Memory B cell (primary cell): ENCODE measurements around the gene RREB1.

ENCODE experiments used
- ATAC-seq: fragments of 150-1000 bp; cut with Tn5 transposase; 2 replicates; pipeline ENCODE4 v1.10.0; 2021; ENCODE audit warnings: low read depth, mild to moderate bottlenecking, moderate library complexity
- DNase-seq, 2 donors: peaks; one replicate each; pipeline ENCODE4 v3.0.0; 2022; ENCODE audit warnings: low spot score in 2 of 2
- H3K27ac Mint-ChIP-seq: one replicate; pipeline ENCODE4 v1.8.0; 2022; ENCODE audit warnings: mild to moderate bottlenecking, moderate library complexity, mixed read lengths
- H3K27me3 Mint-ChIP-seq: one replicate; pipeline ENCODE4 v1.8.0; 2022; ENCODE audit warnings: mixed read lengths
- H3K36me3 Mint-ChIP-seq: one replicate; pipeline ENCODE4 v1.8.0; 2022; ENCODE audit warnings: mild to moderate bottlenecking, mixed read lengths
- H3K4me1 Mint-ChIP-seq: one replicate; pipeline ENCODE4 v1.8.0; 2022; ENCODE audit warnings: mixed read lengths
- H3K4me3 Mint-ChIP-seq: one replicate; pipeline ENCODE4 v1.8.0; 2022; ENCODE audit warnings: mild to moderate bottlenecking, moderate library complexity, mixed read lengths
- H3K9me3 Mint-ChIP-seq: one replicate; pipeline ENCODE4 v1.8.0; 2022; ENCODE audit warnings: mixed read lengths

Gene RREB1

DNA sequence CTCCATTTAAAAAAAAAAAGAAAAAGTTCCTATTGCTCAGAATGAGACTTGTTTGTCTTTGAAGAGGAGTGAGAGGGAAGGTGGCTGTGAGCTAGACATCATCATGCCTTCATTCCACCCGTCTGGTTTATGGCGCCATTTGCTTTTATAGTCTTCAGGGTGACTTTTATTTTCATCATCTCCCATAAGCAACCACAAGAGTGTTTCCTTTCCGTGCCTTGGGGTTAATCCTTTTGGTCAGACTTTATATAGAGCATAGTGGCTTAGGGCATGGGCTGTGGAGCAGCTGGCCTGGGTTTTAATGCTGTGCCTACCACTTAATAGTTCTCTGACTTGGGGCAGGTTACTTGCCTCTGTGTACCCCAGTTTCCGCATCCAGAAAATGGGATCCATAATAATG is 77.8 kb downstream of the RREB1 start:
- Mint-ChIP-seq H3K36me3 (peaks cover 44% of the 10 kb centered on the region), H3K27ac (no peak overlapping the region), H3K4me3 (no peak overlapping the region), H3K9me3 (no peaks in the 10 kb centered on the region), H3K4me1 (peaks cover 17% of the 10 kb centered on the region), H3K27me3 (no peaks in the 10 kb centered on the region)
- no peak for DNase-seq
- ATAC-seq = no peak

DNA sequence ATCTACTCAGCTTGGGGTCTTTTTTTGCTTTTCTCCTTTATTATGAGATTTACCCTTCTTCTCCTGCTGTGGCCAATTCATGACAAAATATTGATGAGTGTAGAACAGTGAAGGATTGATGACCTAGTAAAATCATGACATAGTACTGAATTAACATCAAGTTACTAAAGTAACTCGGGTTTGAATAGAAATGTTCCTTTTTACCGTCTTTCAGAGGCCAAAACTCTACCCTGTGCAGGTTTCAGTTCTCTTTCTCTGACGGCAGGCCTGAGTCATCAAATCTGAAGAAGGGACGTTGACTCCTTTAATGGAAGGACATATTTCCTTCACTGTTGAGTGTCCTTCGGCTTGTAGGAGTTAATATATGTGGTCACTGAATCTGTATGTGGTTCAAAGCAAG is 80.7 kb downstream of the RREB1 start:
- ATAC-seq (peak; percentile 95), DNase-seq (peak in 1 of 2 donors; percentile 26)
- peaks cover 49% of the 10 kb centered on the region for H3K36me3 Mint-ChIP-seq
- no peaks in the 10 kb centered on the region for H3K27me3 Mint-ChIP-seq
- H3K27ac Mint-ChIP-seq = peak overlapping the region; percentile 82
- peaks cover 11% of the 10 kb centered on the region for H3K4me1 Mint-ChIP-seq
- H3K4me3 Mint-ChIP-seq = no peak overlapping the region
- H3K9me3 Mint-ChIP-seq = no peaks in the 10 kb centered on the region

DNA sequence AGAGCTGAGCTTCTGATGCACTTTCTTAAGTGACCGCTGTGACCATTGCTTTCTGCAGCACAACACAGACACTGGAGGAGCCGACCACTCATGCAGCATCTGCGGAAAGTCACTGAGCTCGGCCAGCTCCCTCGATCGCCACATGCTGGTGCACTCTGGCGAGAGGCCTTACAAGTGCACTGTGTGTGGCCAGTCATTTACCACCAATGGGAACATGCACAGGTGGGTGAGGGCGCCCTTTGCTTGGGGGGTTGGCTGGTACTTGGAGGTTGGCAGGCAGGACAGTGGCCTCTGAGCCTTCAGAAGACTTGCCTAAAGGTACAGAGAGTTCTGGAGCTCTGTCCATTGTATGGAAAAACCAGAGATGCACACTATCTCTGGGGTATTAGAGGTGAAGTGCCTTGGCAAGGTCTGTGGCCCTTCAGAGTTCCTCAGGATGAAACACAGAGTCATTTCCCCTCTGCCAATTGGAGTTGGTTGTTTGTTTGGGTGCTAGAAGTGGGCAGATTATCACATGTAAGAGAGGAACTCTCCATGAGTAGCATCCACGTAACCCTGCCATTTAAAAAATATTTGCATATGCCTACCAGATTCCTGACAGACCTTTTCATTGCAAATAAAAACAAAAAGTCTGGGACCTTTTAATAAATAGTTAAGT is 81.5 kb downstream of the RREB1 start:
- Mint-ChIP-seq H3K36me3 (peaks cover 45% of the 10 kb centered on the region), H3K9me3 (no peaks in the 10 kb centered on the region), H3K27ac (peak overlapping the region; percentile 82), H3K27me3 (no peaks in the 10 kb centered on the region), H3K4me1 (peaks cover 11% of the 10 kb centered on the region), H3K4me3 (no peak overlapping the region)
- no peak for ATAC-seq
- DNase-seq = no peak

DNA sequence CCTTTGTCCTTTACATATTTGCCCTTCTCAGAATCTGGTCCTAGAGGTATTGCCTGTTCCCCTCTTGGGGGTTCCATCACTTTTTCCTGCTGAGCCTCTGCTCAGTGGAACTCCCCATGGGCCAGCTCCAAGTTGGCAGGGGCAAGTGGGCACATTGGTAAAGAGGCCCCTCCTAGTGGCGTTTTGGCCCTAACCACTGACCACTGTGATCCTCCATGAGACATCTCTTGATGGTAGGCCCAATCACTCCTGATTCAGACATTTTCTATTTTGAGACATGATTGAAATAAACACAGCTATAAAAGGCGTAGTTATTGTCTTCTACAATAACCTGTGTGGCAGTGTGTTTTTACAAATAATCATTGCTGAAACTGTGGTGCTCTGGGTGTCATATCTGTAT is 83.0 kb downstream of the RREB1 start:
- H3K4me3 Mint-ChIP-seq = no peak overlapping the region
- H3K27ac Mint-ChIP-seq = peak overlapping the region; percentile 23
- H3K27me3 Mint-ChIP-seq = no peaks in the 10 kb centered on the region
- H3K4me1 Mint-ChIP-seq = peaks cover 10% of the 10 kb centered on the region
- peaks cover 45% of the 10 kb centered on the region for H3K36me3 Mint-ChIP-seq
- H3K9me3 Mint-ChIP-seq = no peaks in the 10 kb centered on the region
- no peak for ATAC-seq
- DNase-seq = no peak

DNA sequence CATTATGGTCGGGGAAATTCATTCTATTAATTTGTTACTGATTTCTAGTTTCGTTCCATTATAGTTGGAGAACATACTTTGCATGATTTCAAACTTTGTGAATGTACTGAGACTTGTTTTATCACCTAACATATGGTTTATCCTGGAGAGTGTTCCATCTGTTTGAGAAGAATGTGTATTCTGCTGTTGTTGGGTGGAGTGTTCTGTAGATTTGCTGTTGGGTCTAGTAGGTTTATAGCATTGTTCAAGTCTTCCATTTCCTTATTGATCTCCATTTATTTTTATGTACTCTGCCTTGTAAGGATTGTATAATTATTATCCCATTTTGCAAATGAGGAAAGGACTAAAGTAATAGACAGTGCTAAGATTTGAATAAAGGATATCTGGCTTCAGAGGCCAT is 85.4 kb downstream of the RREB1 start:
- Mint-ChIP-seq H3K9me3 (no peaks in the 10 kb centered on the region), H3K4me1 (peaks cover 9% of the 10 kb centered on the region), H3K36me3 (peaks cover 43% of the 10 kb centered on the region), H3K27ac (peak overlapping the region; percentile 20), H3K27me3 (no peaks in the 10 kb centered on the region), H3K4me3 (no peak overlapping the region)
- no peak for ATAC-seq
- no peak for DNase-seq

DNA sequence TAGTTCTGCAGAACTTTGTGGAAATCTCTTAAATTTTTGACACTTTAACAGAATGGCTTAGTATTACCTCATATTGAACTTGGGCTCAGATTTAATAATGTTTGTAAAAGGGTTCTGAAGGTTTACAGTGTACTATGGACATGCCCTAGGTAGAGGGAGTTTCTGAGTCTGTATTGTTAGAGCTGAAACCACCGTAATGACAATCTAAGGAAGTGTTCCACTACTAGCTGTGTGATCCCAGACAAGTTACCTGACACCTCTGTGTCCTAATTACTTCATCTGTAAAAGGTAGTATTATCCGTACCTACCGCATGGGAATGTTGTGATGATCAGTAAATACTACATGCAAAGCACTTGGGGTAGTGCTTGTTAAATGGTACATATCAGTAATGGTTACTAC is 86.9 kb downstream of the RREB1 start:
- ATAC-seq = no peak
- no peak overlapping the region for H3K27ac Mint-ChIP-seq
- H3K36me3 Mint-ChIP-seq = peaks cover 31% of the 10 kb centered on the region
- peaks cover 9% of the 10 kb centered on the region for H3K4me1 Mint-ChIP-seq
- H3K9me3 Mint-ChIP-seq = no peaks in the 10 kb centered on the region
- no peak overlapping the region for H3K4me3 Mint-ChIP-seq
- no peak for DNase-seq
- no peaks in the 10 kb centered on the region for H3K27me3 Mint-ChIP-seq

DNA sequence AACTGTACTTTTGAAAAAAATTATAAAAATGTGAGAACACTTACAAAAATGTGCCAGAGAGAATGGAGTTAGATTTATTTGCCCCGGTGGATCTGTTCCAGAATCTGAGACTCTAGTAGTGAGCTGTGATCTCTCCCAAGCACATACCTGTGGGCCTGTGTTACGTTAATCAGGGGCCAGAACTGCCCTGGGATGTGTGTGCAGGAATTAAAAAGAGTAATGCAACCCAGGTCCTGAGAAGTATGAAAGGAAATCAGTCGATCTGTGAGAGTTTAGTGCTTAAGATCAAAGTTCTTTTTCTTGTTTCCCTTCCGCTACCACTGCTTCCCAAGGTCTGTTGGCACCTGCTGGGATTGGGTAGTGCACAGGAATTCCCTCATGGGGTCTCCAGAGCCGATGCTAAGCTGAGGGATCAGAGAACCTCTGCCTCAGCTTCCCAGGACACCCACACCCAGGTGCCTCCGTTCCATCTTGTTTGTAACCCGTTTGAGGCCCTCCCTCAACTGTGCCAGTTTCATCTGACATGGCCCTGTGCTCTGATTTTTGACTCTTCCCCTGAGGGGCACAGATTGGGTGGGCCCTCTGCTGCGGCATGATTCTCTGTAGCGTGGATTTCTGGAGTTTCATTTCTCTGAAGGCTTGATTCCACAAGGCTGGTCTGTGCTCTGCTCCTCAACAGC is 87.7 kb downstream of the RREB1 start:
- Mint-ChIP-seq H3K36me3 (peaks cover 26% of the 10 kb centered on the region), H3K27ac (peak overlapping the region; percentile 87), H3K4me3 (no peak overlapping the region), H3K27me3 (no peaks in the 10 kb centered on the region), H3K9me3 (no peaks in the 10 kb centered on the region), H3K4me1 (peaks cover 9% of the 10 kb centered on the region)
- ATAC-seq (no peak), DNase-seq (no peak)

DNA sequence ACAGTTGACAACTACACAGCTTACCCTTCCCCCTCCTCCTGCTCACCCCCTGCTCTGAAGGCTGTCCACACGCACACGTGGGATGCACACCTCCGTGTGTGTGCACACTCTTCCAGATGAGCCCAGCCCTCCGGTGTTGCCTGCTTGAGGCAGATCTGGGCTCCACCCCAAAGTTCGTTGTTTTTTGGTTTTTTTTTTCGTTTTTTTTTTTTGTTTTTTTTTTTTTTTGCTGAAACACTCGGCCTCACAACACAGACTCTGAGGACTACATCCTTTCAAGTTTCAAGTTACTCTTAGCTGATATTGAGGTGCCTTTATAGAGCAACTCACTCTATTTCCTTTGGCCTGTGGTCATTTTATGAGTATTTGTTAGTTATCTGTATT is 88.2 kb downstream of the RREB1 start:
- Mint-ChIP-seq H3K4me3 (no peak overlapping the region), H3K36me3 (peaks cover 21% of the 10 kb centered on the region), H3K27me3 (no peaks in the 10 kb centered on the region), H3K9me3 (no peaks in the 10 kb centered on the region), H3K4me1 (peaks cover 12% of the 10 kb centered on the region), H3K27ac (peak overlapping the region; percentile 87)
- DNase-seq (no peak), ATAC-seq (no peak)

DNA sequence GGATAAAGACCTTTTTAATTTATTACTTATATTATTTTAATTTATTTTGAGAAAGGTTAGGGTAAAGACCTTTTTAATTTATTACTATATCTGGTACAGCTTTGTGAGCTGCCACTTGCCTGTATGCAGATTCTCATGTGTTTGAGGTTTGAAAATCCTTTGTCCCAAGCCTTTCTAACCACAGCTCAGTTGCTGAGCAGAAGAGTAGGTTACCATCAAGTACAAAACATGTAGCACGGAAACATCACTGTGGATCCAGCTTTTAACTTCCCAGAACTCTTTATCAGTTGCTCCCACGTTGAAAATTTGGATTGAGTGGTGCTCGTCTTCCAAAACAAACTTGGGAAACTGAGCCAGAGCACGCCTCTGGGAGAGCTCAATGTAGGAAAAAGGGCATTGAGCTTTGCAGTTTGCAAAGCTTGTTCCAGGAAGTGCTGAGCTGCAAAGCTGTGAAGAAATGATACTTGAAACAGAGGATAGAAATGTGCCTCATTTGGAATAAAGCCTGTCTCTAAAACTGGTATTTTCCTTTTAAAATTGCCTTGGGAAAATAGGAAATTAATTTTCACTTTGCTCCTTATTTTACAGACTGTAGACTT is 89.0 kb downstream of the RREB1 start:
- H3K9me3 Mint-ChIP-seq = no peaks in the 10 kb centered on the region
- ATAC-seq (no peak), DNase-seq (no peak)
- peak overlapping the region; percentile 73 for H3K27ac Mint-ChIP-seq
- H3K27me3 Mint-ChIP-seq = no peaks in the 10 kb centered on the region
- peaks cover 17% of the 10 kb centered on the region for H3K36me3 Mint-ChIP-seq
- H3K4me3 Mint-ChIP-seq = no peak overlapping the region
- H3K4me1 Mint-ChIP-seq = peaks cover 16% of the 10 kb centered on the region

DNA sequence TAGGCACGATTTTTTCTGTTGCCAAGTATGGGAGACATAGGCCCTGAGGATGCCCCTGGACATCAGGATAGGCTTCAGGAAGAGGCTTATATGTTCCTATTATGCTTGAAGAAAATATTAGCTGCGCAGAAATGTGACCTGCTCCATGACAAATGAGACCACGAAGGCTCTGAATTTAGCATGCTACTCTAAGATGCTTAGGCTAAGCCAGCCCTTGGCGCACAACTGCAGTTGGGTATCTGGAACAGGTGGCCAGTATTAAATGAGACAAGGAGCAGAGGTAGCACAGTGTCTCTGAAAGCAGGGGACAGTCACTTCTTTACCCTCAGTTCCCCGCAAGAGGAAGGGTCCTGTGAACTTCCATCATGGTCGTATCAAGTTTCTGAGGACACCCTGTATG is 90.0 kb downstream of the RREB1 start:
- DNase-seq (no peak), ATAC-seq (no peak)
- Mint-ChIP-seq H3K4me3 (no peak overlapping the region), H3K4me1 (peaks cover 25% of the 10 kb centered on the region), H3K36me3 (peaks cover 14% of the 10 kb centered on the region), H3K27me3 (no peaks in the 10 kb centered on the region), H3K9me3 (no peaks in the 10 kb centered on the region), H3K27ac (peak overlapping the region; percentile 73)

DNA sequence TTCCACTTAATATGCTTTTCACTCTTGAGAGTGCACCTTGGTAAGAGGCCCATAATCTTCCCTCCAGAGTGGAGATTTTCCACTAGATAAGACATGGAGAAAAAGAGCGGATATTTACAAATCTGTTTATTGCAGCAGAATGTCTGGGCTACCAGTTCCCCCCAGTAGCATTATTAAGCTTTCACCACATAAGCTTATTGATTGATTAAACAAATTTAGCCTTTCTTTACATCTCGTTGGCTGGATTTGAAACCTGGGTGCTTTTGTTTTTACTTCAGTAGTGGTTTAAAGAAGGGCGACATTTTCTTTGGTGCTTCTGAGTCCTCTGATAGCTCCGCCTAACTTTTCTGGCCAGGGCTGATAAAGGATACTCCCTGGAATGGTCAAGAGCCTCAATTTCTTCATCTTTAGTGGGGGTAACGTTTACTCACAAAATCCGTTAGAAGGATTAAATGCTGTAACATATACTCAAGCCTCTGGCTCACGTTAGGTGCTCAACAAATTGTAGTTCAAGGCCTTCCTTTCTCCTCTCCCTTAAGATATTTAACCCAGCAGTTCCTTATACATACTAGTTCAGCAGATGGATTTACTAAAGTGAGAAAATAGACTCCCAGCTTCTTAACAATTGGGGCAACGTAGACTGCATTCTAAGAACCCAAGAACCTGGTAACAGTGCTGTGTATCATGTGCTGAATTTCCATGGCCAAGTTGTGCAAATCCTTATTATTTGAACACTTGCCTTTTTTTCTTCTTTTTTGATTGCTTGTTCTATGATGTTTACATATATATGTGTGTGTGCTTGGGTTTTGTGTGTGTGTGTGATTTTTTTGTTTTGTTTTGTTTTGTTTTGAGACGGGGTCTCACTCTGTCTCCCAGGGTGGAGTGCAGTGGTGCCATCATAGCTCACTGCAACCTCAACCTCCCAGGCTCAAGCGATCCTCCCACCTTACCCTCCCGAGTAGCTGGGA is 91.4 kb downstream of the RREB1 start:
- H3K9me3 Mint-ChIP-seq = no peaks in the 10 kb centered on the region
- ATAC-seq = no peak
- no peak overlapping the region for H3K4me3 Mint-ChIP-seq
- no peak for DNase-seq
- H3K4me1 Mint-ChIP-seq = peaks cover 34% of the 10 kb centered on the region
- H3K27me3 Mint-ChIP-seq = no peaks in the 10 kb centered on the region
- peak overlapping the region; percentile 62 for H3K27ac Mint-ChIP-seq
- peaks cover 7% of the 10 kb centered on the region for H3K36me3 Mint-ChIP-seq

DNA sequence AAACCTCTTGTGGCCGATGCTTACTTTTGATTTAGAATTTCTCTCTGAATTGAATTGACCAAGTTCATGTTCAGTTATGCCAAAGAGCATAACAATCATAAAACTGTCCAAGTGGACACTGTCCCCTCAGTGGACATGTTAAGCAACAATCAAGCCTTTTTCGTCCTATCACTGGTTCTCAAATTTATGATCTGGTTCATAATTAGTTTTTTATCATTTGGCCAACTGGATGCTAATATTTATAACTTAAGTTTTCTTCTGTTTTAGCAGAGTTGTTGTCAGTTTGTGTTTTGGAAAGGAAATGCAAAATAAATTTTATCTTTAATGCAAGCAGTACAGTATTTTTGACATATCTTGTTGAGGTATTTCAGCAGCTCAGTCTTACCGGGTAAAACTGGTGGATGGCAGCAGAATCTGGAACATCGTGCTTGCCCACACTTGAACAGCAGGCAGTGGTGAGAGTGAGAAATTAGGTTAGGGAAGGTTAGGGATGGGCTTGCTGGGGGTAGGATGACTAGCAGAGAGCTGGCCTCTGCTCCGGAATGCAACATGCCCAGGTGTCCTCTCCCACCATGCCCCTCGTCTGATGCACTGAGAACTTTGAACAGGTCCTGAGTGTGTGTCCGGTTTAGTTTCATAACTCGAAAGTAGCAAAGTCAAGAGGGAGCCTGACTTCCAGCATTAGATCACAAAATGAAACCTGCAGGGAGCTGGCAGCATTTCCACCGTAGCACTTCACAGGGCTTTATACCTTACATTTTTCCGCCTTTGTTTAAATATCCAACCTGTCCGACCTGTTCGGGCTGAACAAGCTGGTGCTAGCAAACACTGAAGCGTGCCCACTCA is 93.1 kb downstream of the RREB1 start:
- Mint-ChIP-seq H3K9me3 (no peaks in the 10 kb centered on the region), H3K27ac (peak overlapping the region; percentile 0), H3K4me3 (no peak overlapping the region), H3K4me1 (peaks cover 40% of the 10 kb centered on the region), H3K36me3 (peaks cover 5% of the 10 kb centered on the region), H3K27me3 (no peaks in the 10 kb centered on the region)
- DNase-seq (no peak), ATAC-seq (no peak)

DNA sequence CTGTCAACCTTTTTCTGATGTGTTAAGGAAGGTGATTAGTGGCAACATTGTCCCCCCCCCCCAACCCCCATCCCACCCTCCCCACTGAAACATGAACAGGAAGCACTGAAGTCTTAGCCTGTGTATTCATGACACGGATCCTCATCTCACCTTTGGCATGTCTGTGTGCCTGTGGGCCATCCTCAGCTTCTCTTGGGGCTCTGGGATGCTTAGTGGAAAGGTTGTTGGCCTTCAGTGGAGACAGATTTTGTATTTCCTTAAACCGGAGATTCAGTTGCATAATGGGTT is 93.6 kb downstream of the RREB1 start:
- no peak overlapping the region for H3K4me3 Mint-ChIP-seq
- peaks cover 39% of the 10 kb centered on the region for H3K4me1 Mint-ChIP-seq
- H3K36me3 Mint-ChIP-seq = peaks cover 7% of the 10 kb centered on the region
- no peak for DNase-seq
- H3K27ac Mint-ChIP-seq = peak overlapping the region; percentile 0
- ATAC-seq = no peak
- H3K9me3 Mint-ChIP-seq = no peaks in the 10 kb centered on the region
- no peaks in the 10 kb centered on the region for H3K27me3 Mint-ChIP-seq
